GM18870 (cell line): Measurements from ENCODE around the gene ZBTB32.
A peak's percentile ranks its signal among the peaks of the same experiment; 100 is the strongest.

Experiments
- ATAC-seq: cut with Tn5 transposase; IDR thresholded peaks from one replicate; pipeline ENCODE4 v1.9.1; 2021; ENCODE audit warnings: moderate library complexity; ENCODE audit not compliant: unreplicated experiment

Gene ZBTB32

DNA sequence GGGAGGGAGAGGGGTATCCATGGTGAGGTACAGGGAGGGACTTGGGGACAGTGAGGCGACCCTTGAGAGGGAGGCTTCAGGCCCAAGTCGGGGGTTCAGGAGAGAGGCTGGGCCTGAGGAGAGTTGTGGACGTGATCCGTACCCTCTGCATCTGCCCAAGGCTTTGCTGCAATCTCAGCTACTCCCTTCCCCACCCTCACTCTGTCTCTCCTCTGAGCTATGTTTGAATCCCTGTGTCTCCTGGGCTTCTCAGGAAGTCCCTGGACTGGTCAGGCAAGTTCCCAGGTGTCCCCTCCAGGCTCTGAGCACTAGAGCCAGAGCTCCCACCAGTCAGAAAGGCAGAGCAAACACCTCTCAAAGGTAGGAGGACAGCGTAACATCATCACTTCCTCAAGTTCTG lies 45.8 kb downstream of the ZBTB32 start:
- no peak for ATAC-seq

DNA sequence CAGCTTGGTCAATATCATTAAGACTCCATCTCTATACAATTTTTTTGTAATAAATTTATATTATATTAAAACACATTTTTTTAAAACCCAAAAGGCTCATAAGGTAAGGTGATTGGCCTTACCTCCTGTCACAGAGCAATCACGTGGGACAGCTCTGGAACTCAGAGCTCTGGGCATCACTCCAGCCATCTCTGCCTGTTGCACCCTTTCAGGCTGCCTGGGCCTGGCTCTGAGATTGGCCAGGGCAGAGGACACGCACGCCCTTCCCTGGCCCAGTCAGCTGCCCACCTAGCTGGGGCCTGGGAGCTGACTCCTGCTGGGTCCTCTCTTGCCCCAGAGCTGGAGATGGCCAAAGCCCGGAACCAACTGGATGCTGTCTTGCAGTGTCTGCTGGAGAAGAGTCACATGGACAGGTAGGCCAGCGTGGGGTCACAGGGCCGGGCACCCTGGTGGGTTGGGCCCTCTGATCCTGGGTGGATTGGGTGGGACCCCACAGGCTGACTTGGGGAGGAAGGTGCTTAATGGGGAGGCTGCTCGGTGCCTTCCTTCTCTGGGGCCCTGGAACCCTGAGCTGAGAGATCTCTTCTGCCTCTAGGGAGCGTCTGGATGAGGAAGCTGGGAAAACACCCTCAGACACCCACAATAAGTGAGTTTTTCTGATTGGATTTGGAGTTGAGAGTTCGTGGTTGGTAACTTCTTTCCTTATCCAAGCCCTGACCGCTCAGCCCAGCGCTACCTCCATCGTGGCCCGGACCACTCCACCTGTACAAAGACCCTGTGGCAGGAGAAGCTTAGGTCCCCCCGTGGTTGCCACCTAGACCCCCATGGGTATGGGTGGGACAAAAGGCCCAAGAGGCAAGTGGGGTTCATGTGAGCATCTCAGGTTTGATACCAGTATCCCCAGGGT lies 47.7 kb downstream of the ZBTB32 start:
- no peak for ATAC-seq

DNA sequence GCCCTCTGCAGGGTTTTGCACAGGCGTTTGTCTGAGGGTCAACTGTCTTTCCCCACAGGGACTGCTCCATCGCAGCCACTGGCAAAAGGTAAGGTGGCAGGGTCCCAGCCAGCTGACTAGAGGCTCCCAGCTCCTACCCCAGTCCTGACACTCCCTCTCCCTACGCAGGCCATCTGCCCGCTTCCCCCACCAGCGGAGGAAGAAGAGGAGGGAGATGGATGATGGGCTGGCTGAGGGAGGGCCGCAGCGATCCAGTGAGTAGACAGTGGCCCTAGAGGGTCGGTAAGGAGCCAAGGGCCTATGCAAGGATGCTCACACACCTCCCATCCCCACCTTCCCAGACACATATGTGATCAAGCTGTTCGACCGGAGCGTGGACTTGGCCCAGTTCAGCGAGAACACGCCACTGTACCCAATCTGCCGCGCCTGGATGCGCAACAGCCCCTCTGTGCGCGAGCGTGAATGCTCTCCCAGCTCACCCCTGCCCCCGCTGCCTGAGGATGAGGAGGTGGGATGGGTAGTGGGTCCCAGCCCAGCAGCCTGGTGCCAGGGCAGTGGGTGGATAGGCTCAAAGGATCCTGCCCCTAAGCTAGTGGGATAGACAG lies 48.5 kb downstream of the ZBTB32 start:
- no peak for ATAC-seq

DNA sequence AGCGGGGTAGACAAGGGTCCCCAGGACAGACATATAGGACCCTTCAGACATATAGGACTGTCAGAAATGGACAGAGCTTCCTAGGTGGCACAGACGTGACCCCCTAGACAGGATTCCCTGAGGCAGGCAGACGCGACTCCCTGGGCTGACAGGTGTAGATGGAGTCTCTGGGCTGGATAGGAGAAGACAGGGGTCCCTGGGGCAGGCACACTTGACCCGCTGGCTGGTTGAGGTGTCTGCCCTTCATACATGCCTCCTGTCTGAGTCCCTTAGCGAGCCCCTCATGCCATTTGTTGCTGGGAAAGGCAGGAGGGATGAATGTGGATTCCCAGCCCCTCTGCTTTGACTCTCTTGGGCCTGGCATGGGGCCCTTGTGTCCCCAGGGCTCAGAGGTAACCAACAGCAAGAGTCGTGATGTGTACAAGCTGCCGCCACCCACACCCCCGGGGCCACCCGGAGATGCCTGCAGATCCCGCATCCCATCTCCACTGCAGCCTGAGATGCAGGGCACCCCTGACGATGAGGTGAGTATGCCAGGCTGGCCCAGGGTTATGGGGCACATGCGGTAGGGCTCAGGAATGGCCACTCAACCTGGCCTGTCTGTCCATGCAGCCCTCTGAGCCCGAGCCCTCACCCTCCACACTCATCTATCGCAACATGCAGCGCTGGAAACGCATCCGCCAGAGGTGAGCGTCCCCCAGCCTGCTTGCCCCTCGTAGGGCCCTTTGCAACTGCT lies 49.4 kb downstream of the ZBTB32 start:
- no peak for ATAC-seq

DNA sequence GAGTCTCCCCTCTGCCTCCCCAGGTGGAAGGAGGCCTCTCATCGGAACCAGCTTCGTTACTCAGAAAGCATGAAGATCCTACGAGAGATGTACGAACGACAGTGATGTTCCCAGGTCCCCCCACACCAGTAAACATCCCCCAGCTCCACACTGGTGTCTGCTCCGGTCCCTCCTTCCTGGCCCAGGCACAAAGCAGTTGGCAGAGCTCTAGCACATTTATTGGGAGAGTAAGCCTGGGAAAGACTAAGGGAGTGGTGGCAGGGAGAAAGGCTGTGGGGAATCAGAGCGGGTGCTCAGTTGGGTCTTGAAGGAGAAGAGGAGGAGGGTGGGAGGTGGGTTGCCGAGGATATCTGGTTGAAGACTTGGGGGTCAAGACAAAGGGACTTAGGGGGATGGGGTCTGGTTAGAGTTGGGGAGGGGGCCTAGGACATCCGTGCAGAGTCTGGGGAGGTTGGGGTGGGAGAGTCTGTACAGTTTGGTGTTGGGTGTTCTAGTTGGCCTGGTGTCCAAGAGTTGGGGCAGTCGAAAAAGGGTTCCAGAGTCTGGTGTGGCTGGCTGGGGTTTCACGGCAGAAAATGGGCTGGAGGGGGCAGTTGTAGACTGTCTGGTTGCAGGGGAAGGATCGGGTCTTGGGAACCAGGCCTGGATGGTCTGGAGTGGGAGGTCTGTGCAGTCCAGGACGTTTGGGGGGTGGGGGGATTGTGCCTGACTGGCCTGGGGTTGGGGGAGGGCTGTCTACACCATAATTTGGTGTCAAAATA lies 50.2 kb downstream of the ZBTB32 start:
- ATAC-seq, result no peak

DNA sequence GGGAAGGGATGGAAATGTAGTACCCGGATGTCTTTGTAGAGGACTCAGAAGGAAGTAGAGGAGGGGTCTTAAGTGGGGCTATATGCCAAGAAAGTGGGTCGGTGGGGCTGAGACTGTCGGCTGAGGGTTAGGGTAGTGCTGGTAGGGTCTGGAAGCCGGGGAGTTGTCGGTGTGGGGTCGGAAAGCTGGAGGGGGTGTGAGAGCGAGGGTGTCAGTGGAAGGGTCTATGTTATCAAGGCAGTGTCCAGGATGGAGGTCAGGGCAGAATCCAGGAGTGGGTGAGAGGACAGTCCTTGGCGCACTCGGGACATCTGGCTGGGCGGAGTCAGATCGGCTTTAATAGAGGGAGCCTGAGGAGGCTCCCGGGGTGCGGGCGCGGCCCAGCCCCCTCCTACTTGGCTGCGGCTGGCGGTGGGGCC lies 50.8 kb downstream of the ZBTB32 start:
- no peak for ATAC-seq

DNA sequence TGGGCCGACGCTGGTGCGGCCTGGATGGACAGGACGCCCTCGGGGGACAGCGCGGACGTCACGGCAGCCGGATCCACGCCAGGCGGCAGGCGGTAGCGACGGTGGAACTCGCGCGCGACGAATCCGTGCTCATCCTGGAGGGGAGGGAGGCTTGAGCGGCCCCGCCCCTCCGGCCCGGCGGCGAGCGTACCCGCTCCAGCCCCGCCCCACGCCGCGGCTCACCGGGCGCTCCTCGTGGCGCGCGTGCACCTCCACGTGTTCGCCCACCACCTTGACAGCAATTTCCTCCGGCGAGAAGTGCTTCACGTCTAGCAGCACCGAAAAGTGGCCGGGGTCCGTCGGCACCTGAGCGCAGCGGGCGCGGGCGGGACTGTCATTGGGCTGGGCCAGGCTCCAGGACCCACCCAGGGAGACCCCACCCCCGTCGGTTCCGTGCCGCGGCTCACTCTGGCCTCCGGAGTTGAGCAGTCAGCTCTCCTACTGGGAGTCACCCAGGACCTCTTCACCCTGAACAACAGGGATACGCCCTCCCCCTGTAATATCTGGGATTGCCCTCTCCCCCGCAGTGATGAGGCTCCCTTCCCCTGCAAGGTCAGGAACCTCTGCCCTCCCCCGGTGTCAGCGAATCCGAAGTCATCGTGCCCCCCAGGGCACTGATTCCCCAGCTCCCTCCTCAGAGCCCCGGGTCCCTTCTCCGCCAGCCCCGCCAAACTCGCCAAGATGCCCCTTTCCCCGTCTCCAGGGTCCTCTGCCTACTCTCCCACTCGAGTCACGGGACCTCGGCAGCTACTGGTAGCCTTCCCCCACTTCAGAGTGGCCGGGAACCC lies 51.4 kb downstream of the ZBTB32 start:
- ATAC-seq, result no peak

DNA sequence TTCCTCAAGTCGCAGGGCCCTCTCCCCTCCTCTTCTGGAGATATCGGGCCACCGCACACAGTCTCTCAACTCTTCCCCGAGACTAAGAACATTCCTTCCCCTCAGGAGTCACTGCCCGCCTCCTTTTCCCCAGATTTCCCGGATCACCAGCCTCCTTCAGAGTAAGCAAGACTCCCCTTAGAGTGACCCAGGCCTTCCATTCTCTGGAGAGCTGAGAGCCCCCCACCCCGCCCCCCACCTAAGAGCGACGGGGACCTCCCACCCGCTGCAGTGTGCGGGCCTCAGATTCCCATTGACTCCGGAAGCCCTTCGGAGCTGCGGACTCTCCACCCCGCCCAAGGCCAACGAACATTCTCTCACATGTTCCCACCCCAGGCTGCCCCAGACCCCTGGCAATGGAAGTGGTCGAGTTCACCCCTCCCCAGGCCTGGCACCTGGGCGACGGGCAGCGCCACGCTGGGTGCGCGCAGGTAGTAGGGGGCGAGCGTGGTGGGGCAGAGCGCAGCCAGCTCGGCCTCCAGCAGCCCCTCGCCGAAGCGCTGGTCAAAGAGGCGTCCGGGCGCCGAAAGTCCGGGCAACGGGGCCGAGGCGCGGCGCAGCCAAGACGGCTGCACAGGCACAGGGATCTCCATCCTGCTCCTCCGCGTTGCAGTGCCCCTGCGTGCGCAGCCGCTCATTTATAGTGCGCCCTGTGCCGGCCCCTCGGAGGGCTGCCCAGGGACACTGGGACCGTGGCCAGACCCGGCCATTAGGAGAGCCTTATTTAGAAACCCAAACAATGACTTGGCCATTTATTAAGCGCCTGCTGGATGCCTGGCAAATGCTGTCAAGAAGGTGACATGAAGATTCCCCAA lies 52.2 kb downstream of the ZBTB32 start, which contains the start of gene HSPB6:
Gene HSPB6 (minus strand): TSS at position 653 of the 854 bp plus-strand sequence. CDS start 21 bp downstream, at position 632.
- ATAC-seq, result no peak

DNA sequence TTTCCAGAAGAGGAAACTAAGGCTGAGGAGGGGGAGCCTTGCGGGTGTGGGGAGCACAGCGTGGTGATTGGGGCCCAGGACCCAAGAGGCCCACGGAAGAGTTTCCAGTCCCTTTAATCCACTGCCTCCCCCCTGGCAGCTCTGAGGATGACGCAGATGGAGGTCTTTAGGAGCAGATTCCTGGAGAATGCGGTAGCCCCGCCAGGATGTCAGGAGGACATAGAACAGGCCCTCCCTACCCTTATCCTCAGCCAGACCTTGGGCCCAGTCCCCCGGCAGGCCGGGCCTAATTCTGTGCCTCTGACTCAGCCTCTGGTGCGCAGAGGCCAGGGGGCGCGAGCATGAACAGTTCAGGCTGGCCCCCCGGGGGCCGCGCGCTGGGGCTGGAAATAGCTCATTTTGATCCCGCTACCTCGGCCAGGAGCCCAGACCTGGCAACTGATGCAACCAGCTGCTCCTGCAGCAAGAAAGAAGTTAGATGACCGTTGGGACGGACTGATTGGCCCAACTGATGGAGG lies 52.9 kb downstream of the ZBTB32 start:
- ATAC-seq, result peak; percentile 2

DNA sequence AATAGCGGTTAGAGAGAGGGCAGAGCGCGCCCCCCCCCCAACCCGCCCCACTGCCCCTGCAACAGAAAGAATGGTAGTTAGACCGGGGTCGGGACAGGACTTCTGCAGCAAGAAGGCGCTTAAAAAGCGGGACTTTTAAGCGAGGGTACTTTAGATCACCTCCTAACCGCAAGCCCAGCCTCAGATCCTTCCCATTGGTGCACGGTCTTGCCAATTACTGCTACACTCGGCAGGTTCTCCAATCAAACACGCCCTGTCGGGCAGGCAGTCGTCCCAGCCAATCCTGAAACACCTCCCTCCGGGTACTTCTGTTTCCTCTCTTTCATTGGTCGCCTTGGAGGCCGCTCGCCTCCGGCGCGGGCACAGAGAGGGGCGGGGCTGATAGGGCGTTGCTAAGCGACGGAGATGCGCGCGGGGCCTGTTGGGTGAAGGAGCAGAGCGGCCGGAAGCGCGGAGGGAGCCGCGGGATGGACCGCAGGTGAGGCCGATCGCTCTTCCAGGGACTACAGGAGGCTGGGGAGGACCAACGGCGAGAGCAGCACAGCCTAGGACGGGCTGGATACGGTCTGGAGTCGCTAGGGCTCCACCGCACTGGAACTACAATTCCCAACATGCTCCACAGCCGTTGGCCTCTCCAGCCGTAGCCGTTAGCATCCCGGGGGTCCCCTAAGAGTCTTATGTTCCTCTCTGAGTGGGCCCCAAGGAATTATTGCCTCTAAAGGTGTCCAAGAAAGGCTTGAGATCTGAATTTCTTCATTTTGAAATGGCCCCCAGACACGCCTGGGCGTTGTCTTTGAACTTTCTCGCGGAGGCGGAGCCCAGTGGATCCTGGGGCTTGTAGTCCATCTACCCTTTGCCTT lies 53.6 kb downstream of the ZBTB32 start, which contains the start of gene PROSER3:
Gene PROSER3 (plus strand): TSS at position 428 of the 860 bp plus-strand sequence. CDS start 40 bp downstream, at position 468.
- ATAC-seq, result peak; percentile 95

DNA sequence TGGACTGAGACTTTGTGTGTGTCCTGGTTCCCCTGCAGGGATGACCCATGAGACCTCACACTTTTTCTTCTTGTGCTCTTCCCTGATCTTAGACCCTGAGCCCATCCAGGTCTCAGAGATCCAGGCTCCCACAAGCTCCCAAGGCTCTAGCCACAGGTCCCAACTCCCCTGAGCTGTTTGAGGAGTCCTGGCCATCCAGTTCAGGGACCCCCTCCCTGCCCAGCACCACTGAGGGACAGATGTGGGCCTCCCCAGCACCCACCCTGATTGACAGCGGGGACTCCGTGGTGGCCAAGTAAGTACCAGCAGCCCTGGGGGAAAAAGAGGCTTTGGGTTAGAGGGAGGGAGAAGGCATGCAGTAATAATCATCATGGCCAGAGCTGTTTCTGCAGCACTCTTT lies 55.3 kb downstream of the ZBTB32 start:
- ATAC-seq, result no peak

DNA sequence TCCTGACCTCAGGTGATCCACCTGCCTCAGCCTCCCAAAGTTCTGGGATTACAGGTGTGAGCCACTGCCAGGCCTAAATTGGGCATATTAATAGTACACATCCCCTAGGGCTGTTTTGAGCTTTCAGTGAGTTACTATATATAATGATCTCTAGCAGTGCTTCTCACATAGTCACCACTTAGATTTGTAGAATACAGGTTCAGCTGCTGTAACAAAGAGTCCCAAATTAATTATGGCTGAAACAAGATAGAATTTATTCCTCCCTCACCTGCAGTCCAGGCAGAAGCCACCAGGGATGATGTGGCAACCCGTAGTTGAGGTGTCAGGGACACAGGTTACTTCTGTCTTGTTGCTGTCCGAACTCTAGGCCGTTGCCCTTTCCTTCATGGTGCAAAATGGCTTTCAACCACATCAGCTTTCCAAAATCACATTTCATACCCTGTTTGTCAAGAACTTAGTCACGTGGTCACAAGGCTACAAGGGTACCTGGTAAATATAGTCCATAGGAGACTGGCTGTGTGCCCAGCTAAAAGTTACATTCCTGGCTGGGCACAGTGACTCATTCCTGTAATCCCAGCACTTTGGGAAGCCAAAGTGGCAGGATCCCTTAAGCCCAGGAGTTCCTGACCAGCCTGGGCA lies 56.5 kb downstream of the ZBTB32 start:
- no peak for ATAC-seq

DNA sequence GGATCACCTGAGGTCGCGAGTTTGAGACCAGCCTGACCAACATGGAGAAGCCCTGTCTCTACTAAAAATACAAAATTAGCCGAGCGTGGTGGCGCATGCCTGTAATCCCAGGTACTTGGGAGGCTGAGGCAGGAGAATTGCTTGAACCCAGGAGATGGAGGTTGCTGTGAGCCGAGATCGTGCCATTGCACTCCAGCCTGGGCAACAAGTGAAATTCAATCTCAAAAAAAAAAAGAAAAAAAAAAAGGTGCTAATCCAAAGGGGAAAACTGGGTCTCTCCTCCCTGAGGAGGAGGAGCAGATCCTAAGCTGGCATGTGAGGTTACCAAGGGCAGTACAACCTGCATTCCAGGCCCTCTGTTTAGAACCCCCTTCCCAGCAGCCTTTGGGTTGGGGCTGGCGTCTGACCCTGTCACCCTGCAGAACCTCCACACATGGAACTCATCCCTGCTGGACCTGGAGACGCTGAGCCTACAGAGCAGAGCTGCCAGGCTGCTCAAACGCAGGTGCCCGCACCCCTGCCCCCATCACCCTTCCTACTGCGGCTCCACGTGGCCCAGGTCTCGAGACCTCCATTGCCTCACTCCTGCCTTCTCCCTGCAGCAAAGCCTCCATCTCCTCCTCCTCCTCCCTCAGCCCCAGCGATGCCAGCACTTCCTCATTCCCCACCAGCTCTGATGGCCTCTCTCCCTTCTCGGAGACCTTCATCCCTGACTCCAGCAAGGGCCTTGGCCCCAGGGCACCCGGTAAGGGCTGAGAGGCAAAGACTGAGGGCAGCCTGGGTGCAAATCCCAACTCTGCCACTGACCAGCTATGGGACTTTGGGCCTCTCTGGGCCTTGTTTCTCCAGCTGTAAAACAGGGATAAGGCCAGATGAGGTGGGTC lies 60.3 kb downstream of the ZBTB32 start:
- no peak for ATAC-seq
